H1 (cell line): Measurements from ENCODE around the gene NSF. TPM values are rescaled to one million over a fixed set of nuclear protein-coding genes. Genes with fewer than 3 reads are reported as not detected.

Experiments used
- CBX8 ChIP-seq: fragments of 300-800, 300-1000 bp; sonication (generic); IDR thresholded peaks from 2 replicates; pipeline ENCODE4 v1.7.1; 2016; ENCODE audit warnings: low read depth, low read length, borderline replicate concordance
- CEBPB ChIP-seq: IDR thresholded peaks from 2 replicates; pipeline ENCODE4 v1.6.1; 2012; ENCODE audit warnings: low read depth, low read length
- CHD2 ChIP-seq: IDR thresholded peaks from 2 replicates; pipeline ENCODE4 v1.6.1; 2012; ENCODE audit warnings: low read length, improper control_type of control experiment
- POU5F1 ChIP-seq: IDR thresholded peaks from 2 replicates; pipeline ENCODE4 v1.6.1; 2011; ENCODE audit warnings: low read depth, mild to moderate bottlenecking, low read length, moderate library complexity
- SIN3A ChIP-seq, 2 experiments: IDR thresholded peaks in 1 of 2; conservative IDR thresholded peaks in 1 of 2; 2 replicates each; pipeline ENCODE4 v1.6.1; 2011 to 2012; ENCODE audit warnings: low read length in 2 of 2, improper control_type of control experiment in 1 of 2, low read depth in 1 of 2, mild to moderate bottlenecking in 1 of 2
- polyA plus RNA-seq, 7 experiments: library from polyadenylated mRNA; depleted of rRNA in 3 of 7; stranded (reverse) in 5 of 7; unstranded in 2 of 7; fragments of >200 nt in 5 of 7; fragments of 200-250 nt in 2 of 7; gene quantifications; 1 replicate in 5 of 7; 2 replicates in 1 of 7; 4 replicates in 1 of 7; pipeline versions ENCODE4 v1.2.1 to v1.2.3, GENCODE V29; 2011 to 2013; ENCODE audit warnings: missing spikeins in 2 of 7, mixed read lengths in 2 of 7
- total RNA-seq: library from RNA; stranded (reverse); fragmentation: NEBNext Ultra II Directional; extraction: Animal tissue kit (Norgen Biotek cat#: 25700); gene quantifications from 2 replicates; pipeline ENCODE4 v1.2.1, GENCODE V29; 2021

NSF gene
- total and polyA plus RNA-seq, 2 of the 8 experiments (the other 6 are each of a cell fraction or from before 2014, with no cell fraction given): 13.0 to 27.7 TPM

GRCh38 chr17:46780003-46780373 is 189.5 kb downstream of the NSF start (continued):
- no peak for TF ChIP-seq POU5F1
- TF ChIP-seq CEBPB: no peak
- no peak for TF ChIP-seq CHD2
- TF ChIP-seq CBX8: no peak
- no peak for TF ChIP-seq SIN3A (conservative IDR thresholded peaks at IDR 0.05 in 1 of 2, IDR thresholded peaks at IDR 0.05 in 1 of 2; ENCODE audit: low read depth in 1 of 2, low read length in 2 of 2)
